Stomach (tissue), 4 donors: ENCODE results near the gene SLC16A8.

Experiments used
- CTCF ChIP-seq, 7 experiments: fragments of 450-650 bp in 4 of 7; fragments of 200-600 bp in 3 of 7; sonication (generic) in 3 of 7; IDR thresholded peaks; one replicate each; pipeline ENCODE4 v1.5.1; 2016 to 2019; ENCODE audit warnings: antibody characterized with exemption in 7 of 7, control low read depth in 2 of 7, mild to moderate bottlenecking in 1 of 7
- POLR2A ChIP-seq, 4 donors: fragments of 450-650 bp; IDR thresholded peaks; one replicate each; pipeline ENCODE4 v1.6.1; 2016; ENCODE audit warnings: antibody characterized with exemption in 4 of 4, control low read depth in 2 of 4, mild to moderate bottlenecking in 1 of 4, moderate library complexity in 1 of 4

- TF ChIP-seq CTCF (IDR thresholded peaks at IDR 0.05) (no peak), POLR2A (IDR thresholded peaks at IDR 0.05) (no peak)
These were observed 3.0 kb upstream of the SLC16A8 start for GRCh38 chr22:38086942-38087341.
